GM23338 (cell line): Measurements from ENCODE around the gene ENOX2. TPM values are rescaled to one million over a fixed set of nuclear protein-coding genes. Genes with fewer than 3 reads are reported as not detected.

Experiments
- ATAC-seq: fragments of 200-7000 bp; cut with Tn5 transposase; 3 replicates; pipeline ENCODE4 v1.9.1; 2020
- DNase-seq: peaks from one replicate; pipeline ENCODE4 v3.0.0-alpha.2; 2015; ENCODE audit warnings: low spot score
- H2AFZ ChIP-seq: fragments of 200-600 bp; sonication (generic); 2 replicates; pipeline ENCODE4 v1.8.0; 2016; ENCODE audit warnings: antibody characterized with exemption, mild to moderate bottlenecking, moderate library complexity
- H3F3A ChIP-seq: fragments of 200-600 bp; sonication (generic); replicated peaks from 2 replicates; pipeline ENCODE4 v1.8.0; 2017; ENCODE audit warnings: antibody characterized with exemption, mixed run types, low read depth
- H3K27ac ChIP-seq: fragments of 200-600 bp; sonication (generic); 2 replicates; pipeline ENCODE4 v1.6.1; 2016; ENCODE audit warnings: low read depth
- H3K27me3 ChIP-seq: fragments of 200-600 bp; sonication (generic); 2 replicates; pipeline ENCODE4 v1.8.0; 2016; ENCODE audit warnings: mild to moderate bottlenecking, mixed run types, moderate library complexity; ENCODE audit not compliant: insufficient read depth
- H3K36me3 ChIP-seq: fragments of 200-600 bp; sonication (generic); 2 replicates; pipeline ENCODE4 v1.8.0; 2016; ENCODE audit warnings: mild to moderate bottlenecking; ENCODE audit not compliant: insufficient read depth
- H3K4me1 ChIP-seq: fragments of 200-600 bp; sonication (generic); 2 replicates; pipeline ENCODE4 v1.8.0; 2016; ENCODE audit warnings: mild to moderate bottlenecking, moderate library complexity; ENCODE audit not compliant: insufficient read depth
- H3K4me2 ChIP-seq: fragments of 200-600 bp; sonication (generic); 2 replicates; pipeline ENCODE4 v1.7.1; 2017; ENCODE audit warnings: mixed run types
- H3K4me3 ChIP-seq: fragments of 200-600 bp; sonication (generic); 2 replicates; pipeline ENCODE4 v1.6.1; 2016; ENCODE audit warnings: mixed run types
- H3K79me2 ChIP-seq: fragments of 200-600 bp; sonication (generic); replicated peaks from 2 replicates; pipeline ENCODE4 v1.8.0; 2017; ENCODE audit warnings: mild to moderate bottlenecking; ENCODE audit not compliant: insufficient read depth
- H3K9me2 ChIP-seq: fragments of 200-600 bp; sonication (generic); 2 replicates; pipeline ENCODE4 v1.8.0; 2017; ENCODE audit not compliant: insufficient read depth
- H4K20me1 ChIP-seq: fragments of 200-600 bp; sonication (generic); replicated peaks from 2 replicates; pipeline ENCODE4 v1.8.0; 2017; ENCODE audit warnings: mild to moderate bottlenecking; ENCODE audit not compliant: insufficient read depth
- H3K27ac Mint-ChIP-seq: 2 replicates; pipeline ENCODE4 v1.8.0; 2020; ENCODE audit warnings: inconsistent platforms, mild to moderate bottlenecking, moderate library complexity, mixed read lengths
- H3K27me3 Mint-ChIP-seq: 3 replicates; pipeline ENCODE4 v1.8.0; 2022; ENCODE audit warnings: low read depth, mild to moderate bottlenecking, moderate library complexity, mixed read lengths, inconsistent platforms; ENCODE audit not compliant: insufficient read depth, poor library complexity
- H3K36me3 Mint-ChIP-seq: 3 replicates; pipeline ENCODE4 v1.8.0; 2021; ENCODE audit warnings: low read depth, mild to moderate bottlenecking, inconsistent platforms, moderate library complexity, mixed read lengths
- H3K4me1 Mint-ChIP-seq: 3 replicates; pipeline ENCODE4 v1.8.0; 2020; ENCODE audit warnings: mild to moderate bottlenecking, inconsistent platforms, mixed read lengths
- H3K4me3 Mint-ChIP-seq: 3 replicates; pipeline ENCODE4 v1.8.0; 2021; ENCODE audit warnings: moderate library complexity, mild to moderate bottlenecking, inconsistent platforms, mixed read lengths
- H3K9me3 Mint-ChIP-seq: 3 replicates; pipeline ENCODE4 v1.8.0; 2020; ENCODE audit warnings: moderate library complexity, mild to moderate bottlenecking, inconsistent platforms, mixed read lengths
- CREB1 ChIP-seq: fragments of 250-450 bp; sonication (Bioruptor Pico); IDR thresholded peaks from 2 replicates; pipeline ENCODE4 v1.5.0; 2020; ENCODE audit warnings: low read depth, mild to moderate bottlenecking, moderate library complexity
- CTCF ChIP-seq, 2 experiments: fragments of 200-600 bp in 1 of 2; sonication (generic) in 1 of 2; conservative IDR thresholded peaks; 2 replicates each; pipeline versions ENCODE4 v1.5.1 to v1.6.1; 2016 to 2017; ENCODE audit warnings: antibody characterized with exemption in 2 of 2, low read depth in 2 of 2, mild to moderate bottlenecking in 2 of 2, moderate library complexity in 1 of 2
- ETS1 ChIP-seq: IDR thresholded peaks from 2 replicates; pipeline ENCODE4 v1.6.1; 2016; ENCODE audit warnings: antibody characterized with exemption
- EZH2 ChIP-seq: fragments of 200-600 bp; sonication (generic); IDR thresholded peaks from one replicate; pipeline ENCODE4 v1.8.0; 2017; ENCODE audit warnings: antibody characterized with exemption, mild to moderate bottlenecking, low read depth; ENCODE audit not compliant: unreplicated experiment
- EZH2phosphoT487 ChIP-seq: fragments of 200-600 bp; sonication (generic); IDR thresholded peaks from one replicate; pipeline ENCODE4 v1.8.1; 2018; ENCODE audit warnings: antibody characterized with exemption; ENCODE audit not compliant: unreplicated experiment
- JUNB ChIP-seq: IDR thresholded peaks from one replicate; pipeline ENCODE4 v1.6.1; 2016; ENCODE audit warnings: antibody characterized with exemption; ENCODE audit not compliant: unreplicated experiment
- NANOG ChIP-seq: IDR thresholded peaks from 2 replicates; pipeline ENCODE4 v1.6.1; 2016; ENCODE audit warnings: antibody characterized with exemption, borderline replicate concordance
- STAT1 ChIP-seq: IDR thresholded peaks from one replicate; pipeline ENCODE4 v1.6.1; 2016; ENCODE audit warnings: antibody characterized with exemption; ENCODE audit not compliant: unreplicated experiment
- ZNF331 ChIP-seq: fragments of 250-450 bp; sonication (Bioruptor Pico); IDR thresholded peaks from 2 replicates; pipeline ENCODE4 v1.5.0; 2020; ENCODE audit warnings: low read depth, mild to moderate bottlenecking, moderate library complexity
- polyA plus RNA-seq: library from polyadenylated mRNA; unstranded; fragments of >200 nt; fragmentation: Nextera tagmentation; extraction: Ambion mirVana; gene quantifications from 2 replicates; pipeline ENCODE4 v1.2.1, GENCODE V29; 2016
- total RNA-seq: library from RNA; depleted of rRNA; stranded (reverse); fragments of >200 nt; shearing (Covaris generic); gene quantifications from 2 replicates; pipeline ENCODE4 v1.2.3, GENCODE V29; 2014
- TF ChIP-seq, protein P1 (sequence below): fragments of 250-450 bp; sonication (Bioruptor Pico); IDR thresholded peaks from 2 replicates; pipeline ENCODE4 v1.5.0; 2020; ENCODE audit warnings: mild to moderate bottlenecking, moderate library complexity

Gene ENOX2
- total and polyA plus RNA-seq, 2 experiments from 2014 or later: 9.6 to 11.2 TPM

GRCh38 chrX:130884627-130885026, 18.4 kb downstream of the ENOX2 start (continued):
- no peak for TF ChIP-seq CTCF (conservative IDR thresholded peaks at IDR 0.05; ENCODE audit: low read depth in 2 of 2)

- no peaks in the 10 kb centered on the region for H3K36me3 Mint-ChIP-seq
- H3K27ac ChIP-seq: no peak overlapping the region
- H3K9me2 ChIP-seq: no peaks in the 10 kb centered on the region
- peaks cover 6% of the 10 kb centered on the region for H3K4me1 Mint-ChIP-seq
- H3K27me3 ChIP-seq: no peaks in the 10 kb centered on the region
- H3F3A ChIP-seq: no peaks in the 10 kb centered on the region
- H3K36me3 ChIP-seq: no peaks in the 10 kb centered on the region
- H3K4me1 ChIP-seq: peaks cover 11% of the 10 kb centered on the region
- no peak for DNase-seq
- no peak overlapping the region for H3K4me3 ChIP-seq
- H2AFZ ChIP-seq: no peak overlapping the region
- no peak overlapping the region for H3K4me3 Mint-ChIP-seq
- H3K27me3 Mint-ChIP-seq: peaks cover 4% of the 10 kb centered on the region
- no peak for TF ChIP-seq ZNF331 (CRISPR knock-in tag)
- TF ChIP-seq CTCF (conservative IDR thresholded peaks at IDR 0.05; ENCODE audit: low read depth in 2 of 2): no peak
- no peak for TF ChIP-seq STAT1
- no peak for TF ChIP-seq EZH2
- no peak for TF ChIP-seq JUNB
- no peak for TF ChIP-seq CREB1 (CRISPR knock-in tag)
- TF ChIP-seq ETS1: no peak
- no peak for TF ChIP-seq NANOG
- TF ChIP-seq EZH2phosphoT487: no peak
- TF ChIP-seq, protein P1, sequence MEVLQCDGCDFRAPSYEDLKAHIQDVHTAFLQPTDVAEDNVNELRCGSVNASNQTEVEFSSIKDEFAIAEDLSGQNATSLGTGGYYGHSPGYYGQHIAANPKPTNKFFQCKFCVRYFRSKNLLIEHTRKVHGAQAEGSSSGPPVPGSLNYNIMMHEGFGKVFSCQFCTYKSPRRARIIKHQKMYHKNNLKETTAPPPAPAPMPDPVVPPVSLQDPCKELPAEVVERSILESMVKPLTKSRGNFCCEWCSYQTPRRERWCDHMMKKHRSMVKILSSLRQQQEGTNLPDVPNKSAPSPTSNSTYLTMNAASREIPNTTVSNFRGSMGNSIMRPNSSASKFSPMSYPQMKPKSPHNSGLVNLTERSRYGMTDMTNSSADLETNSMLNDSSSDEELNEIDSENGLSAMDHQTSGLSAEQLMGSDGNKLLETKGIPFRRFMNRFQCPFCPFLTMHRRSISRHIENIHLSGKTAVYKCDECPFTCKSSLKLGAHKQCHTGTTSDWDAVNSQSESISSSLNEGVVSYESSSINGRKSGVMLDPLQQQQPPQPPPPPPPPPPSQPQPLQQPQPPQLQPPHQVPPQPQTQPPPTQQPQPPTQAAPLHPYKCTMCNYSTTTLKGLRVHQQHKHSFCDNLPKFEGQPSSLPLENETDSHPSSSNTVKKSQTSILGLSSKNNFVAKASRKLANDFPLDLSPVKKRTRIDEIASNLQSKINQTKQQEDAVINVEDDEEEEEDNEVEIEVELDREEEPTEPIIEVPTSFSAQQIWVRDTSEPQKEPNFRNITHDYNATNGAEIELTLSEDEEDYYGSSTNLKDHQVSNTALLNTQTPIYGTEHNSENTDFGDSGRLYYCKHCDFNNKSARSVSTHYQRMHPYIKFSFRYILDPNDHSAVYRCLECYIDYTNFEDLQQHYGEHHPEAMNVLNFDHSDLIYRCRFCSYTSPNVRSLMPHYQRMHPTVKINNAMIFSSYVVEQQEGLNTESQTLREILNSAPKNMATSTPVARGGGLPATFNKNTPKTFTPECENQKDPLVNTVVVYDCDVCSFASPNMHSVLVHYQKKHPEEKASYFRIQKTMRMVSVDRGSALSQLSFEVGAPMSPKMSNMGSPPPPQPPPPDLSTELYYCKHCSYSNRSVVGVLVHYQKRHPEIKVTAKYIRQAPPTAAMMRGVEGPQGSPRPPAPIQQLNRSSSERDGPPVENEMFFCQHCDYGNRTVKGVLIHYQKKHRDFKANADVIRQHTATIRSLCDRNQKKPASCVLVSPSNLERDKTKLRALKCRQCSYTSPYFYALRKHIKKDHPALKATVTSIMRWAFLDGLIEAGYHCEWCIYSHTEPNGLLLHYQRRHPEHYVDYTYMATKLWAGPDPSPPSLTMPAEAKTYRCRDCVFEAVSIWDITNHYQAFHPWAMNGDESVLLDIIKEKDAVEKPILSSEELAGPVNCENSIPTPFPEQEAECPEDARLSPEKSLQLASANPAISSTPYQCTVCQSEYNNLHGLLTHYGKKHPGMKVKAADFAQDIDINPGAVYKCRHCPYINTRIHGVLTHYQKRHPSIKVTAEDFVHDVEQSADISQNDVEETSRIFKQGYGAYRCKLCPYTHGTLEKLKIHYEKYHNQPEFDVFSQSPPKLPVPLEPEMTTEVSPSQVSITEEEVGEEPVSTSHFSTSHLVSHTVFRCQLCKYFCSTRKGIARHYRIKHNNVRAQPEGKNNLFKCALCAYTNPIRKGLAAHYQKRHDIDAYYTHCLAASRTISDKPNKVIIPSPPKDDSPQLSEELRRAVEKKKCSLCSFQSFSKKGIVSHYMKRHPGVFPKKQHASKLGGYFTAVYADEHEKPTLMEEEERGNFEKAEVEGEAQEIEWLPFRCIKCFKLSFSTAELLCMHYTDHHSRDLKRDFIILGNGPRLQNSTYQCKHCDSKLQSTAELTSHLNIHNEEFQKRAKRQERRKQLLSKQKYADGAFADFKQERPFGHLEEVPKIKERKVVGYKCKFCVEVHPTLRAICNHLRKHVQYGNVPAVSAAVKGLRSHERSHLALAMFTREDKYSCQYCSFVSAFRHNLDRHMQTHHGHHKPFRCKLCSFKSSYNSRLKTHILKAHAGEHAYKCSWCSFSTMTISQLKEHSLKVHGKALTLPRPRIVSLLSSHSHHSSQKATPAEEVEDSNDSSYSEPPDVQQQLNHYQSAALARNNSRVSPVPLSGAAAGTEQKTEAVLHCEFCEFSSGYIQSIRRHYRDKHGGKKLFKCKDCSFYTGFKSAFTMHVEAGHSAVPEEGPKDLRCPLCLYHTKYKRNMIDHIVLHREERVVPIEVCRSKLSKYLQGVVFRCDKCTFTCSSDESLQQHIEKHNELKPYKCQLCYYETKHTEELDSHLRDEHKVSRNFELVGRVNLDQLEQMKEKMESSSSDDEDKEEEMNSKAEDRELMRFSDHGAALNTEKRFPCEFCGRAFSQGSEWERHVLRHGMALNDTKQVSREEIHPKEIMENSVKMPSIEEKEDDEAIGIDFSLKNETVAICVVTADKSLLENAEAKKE (CRISPR knock-in tag): no peak
- no peaks in the 10 kb centered on the region for H4K20me1 ChIP-seq
- peak overlapping the region; percentile 71 for H3K27ac Mint-ChIP-seq
- peak overlapping the region; percentile 55 for H3K4me2 ChIP-seq
- no peaks in the 10 kb centered on the region for H3K79me2 ChIP-seq
- peak; percentile 70 for ATAC-seq
- H3K9me3 Mint-ChIP-seq: no peaks in the 10 kb centered on the region; the same call in 2 of the 3 replicates
Measured at GRCh38 chrX:130879869-130880268, 23.1 kb downstream of the ENOX2 start.
